Measurements from ENCODE around the gene TOP3B. TPM values are rescaled to one million over a fixed set of nuclear protein-coding genes. Genes with fewer than 3 reads are reported as not detected.

TOP3B gene
- total RNA-seq, 1 experiment from 2014 or later, result 29.3 TPM

DNA sequence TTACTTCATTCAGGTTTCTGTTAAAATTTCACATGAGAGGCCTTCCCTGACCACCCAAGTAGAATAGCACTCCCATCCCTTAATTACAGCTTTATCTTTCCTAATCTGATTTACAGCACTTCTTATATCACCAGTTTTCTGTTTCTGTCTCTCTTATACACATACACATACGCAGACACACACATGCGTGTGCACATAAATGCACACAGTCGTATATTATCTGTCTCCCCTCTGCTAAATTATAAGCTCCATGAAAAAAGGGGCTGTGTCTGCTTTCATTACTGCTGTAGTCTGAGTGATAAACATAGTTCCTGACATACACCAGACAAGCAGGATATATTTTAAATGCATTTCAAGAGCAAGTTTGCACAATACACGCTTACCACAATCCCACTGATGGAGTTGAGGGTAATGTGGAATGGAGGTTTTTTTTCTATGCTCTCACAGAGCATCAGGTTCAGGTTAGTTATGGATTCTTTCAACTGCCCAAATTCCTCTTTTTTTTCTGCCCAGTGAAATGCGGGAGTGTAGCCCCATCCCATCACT is 13.7 kb upstream of the TOP3B start:
- DNase-seq (ENCODE audit: unreplicated experiment), result no peak
- Mint-ChIP-seq H3K27ac (ENCODE audit: low read depth, unreplicated experiment) (no peak overlapping the region), H3K4me3 (ENCODE audit: unreplicated experiment) (no peak overlapping the region), H3K36me3 (ENCODE audit: insufficient read depth, unreplicated experiment) (no peaks in the 10 kb centered on the region), H3K27me3 (ENCODE audit: insufficient read depth, unreplicated experiment) (peaks cover 40% of the 10 kb centered on the region), H3K9me3 (ENCODE audit: unreplicated experiment) (no peaks in the 10 kb centered on the region), H3K4me1 (ENCODE audit: insufficient read depth, unreplicated experiment) (no peaks in the 10 kb centered on the region)
- TF ChIP-seq, protein P1, sequence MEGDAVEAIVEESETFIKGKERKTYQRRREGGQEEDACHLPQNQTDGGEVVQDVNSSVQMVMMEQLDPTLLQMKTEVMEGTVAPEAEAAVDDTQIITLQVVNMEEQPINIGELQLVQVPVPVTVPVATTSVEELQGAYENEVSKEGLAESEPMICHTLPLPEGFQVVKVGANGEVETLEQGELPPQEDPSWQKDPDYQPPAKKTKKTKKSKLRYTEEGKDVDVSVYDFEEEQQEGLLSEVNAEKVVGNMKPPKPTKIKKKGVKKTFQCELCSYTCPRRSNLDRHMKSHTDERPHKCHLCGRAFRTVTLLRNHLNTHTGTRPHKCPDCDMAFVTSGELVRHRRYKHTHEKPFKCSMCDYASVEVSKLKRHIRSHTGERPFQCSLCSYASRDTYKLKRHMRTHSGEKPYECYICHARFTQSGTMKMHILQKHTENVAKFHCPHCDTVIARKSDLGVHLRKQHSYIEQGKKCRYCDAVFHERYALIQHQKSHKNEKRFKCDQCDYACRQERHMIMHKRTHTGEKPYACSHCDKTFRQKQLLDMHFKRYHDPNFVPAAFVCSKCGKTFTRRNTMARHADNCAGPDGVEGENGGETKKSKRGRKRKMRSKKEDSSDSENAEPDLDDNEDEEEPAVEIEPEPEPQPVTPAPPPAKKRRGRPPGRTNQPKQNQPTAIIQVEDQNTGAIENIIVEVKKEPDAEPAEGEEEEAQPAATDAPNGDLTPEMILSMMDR (IDR thresholded peaks at IDR 0.05; ENCODE audit: unreplicated experiment), result no peak
- ChIA-PET CTCF (interaction anchor here (0.6 to 0.7 kb wide), 2 partner anchors 11 to 24 kb away, joined by 3 to 4 read pairs; no protein-coding TSS in a partner anchor), POLR2A (interaction anchor here (0.9 to 1.7 kb wide), 2 partner anchors 11 to 14 kb away, joined by 3 to 5 read pairs; partner anchors contain the start of gene TOP3B)
- intact Hi-C loops (cut with micrococcal nuclease), result no loop called here
- BruUV-seq (replicated peaks), result no TSS peak

DNA sequence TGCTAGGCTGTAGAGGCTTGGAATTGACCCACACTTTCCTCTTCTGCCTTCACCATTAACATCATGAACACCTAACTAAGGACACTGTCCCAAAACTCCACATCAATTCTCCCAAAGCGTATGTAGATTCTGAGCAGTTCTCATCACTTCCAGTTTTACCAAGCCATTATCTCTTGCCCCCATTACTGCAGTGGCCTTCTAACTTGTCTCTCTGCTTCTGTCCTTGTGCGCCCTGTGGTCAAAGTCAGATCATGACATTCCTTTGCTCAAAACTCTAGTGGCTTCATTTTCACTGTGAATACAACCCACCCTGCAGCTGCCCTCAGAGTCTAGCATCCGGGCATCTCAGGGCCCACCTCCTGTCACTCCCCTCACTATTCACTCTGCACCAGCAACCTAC is 13.1 kb upstream of the TOP3B start:
- BruUV-seq (replicated peaks), result no TSS peak
- ChIA-PET CTCF (no interaction called here), POLR2A (interaction anchor here (1.7 kb wide), 1 partner anchor 13 kb away, joined by 5 read pairs; the partner anchor contains the start of gene TOP3B)
- Mint-ChIP-seq H3K36me3 (ENCODE audit: insufficient read depth, unreplicated experiment) (no peaks in the 10 kb centered on the region), H3K4me3 (ENCODE audit: unreplicated experiment) (no peak overlapping the region), H3K4me1 (ENCODE audit: insufficient read depth, unreplicated experiment) (no peaks in the 10 kb centered on the region), H3K27ac (ENCODE audit: low read depth, unreplicated experiment) (no peak overlapping the region), H3K9me3 (ENCODE audit: unreplicated experiment) (no peaks in the 10 kb centered on the region), H3K27me3 (ENCODE audit: insufficient read depth, unreplicated experiment) (peaks cover 40% of the 10 kb centered on the region)
- TF ChIP-seq, protein P1 (IDR thresholded peaks at IDR 0.05; ENCODE audit: unreplicated experiment), result no peak
- no peak for DNase-seq (ENCODE audit: unreplicated experiment)
- intact Hi-C loops (cut with micrococcal nuclease), result no loop called here

DNA sequence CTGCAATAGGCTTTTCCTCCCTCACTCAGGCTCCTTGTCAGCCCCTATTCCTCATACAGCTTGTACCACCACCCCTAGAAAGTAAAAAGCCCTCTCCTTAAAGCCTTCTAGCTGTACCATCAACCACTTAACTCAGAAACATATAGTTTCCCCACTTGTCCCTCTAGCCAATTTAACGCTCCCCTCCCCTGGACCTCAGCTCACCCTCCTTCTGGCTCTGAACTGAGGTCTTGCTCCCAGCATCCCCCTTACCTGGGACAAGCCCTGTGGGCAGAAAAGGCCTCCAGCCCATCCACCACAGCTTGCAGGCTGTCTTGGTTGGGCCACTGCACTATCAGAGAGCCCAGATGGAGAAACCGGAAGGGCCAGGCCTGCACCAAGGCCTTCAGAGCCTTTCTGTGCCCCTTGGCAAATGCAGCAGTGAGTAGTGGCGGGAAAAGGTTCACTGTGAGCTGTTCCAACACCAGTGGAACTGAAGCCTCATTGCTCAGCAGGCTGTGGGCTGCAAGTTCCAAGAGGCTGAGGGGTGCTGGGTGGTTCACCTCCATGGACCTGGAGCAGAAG is 12.4 kb upstream of the TOP3B start:
- intact Hi-C loops (cut with micrococcal nuclease), result no loop called here
- Mint-ChIP-seq H3K27me3 (ENCODE audit: insufficient read depth, unreplicated experiment) (peaks cover 40% of the 10 kb centered on the region), H3K9me3 (ENCODE audit: unreplicated experiment) (no peaks in the 10 kb centered on the region), H3K27ac (ENCODE audit: low read depth, unreplicated experiment) (no peak overlapping the region), H3K4me3 (ENCODE audit: unreplicated experiment) (no peak overlapping the region), H3K4me1 (ENCODE audit: insufficient read depth, unreplicated experiment) (no peaks in the 10 kb centered on the region), H3K36me3 (ENCODE audit: insufficient read depth, unreplicated experiment) (no peaks in the 10 kb centered on the region)
- BruUV-seq (replicated peaks), result no TSS peak
- TF ChIP-seq, protein P1 (IDR thresholded peaks at IDR 0.05; ENCODE audit: unreplicated experiment), result no peak
- POLR2A ChIA-PET, result no interaction called here
- DNase-seq (ENCODE audit: unreplicated experiment), result no peak
- CTCF ChIA-PET, result interaction anchor here (2.5 kb wide), 1 partner anchor 22 kb away, joined by 5 read pairs; no protein-coding TSS in a partner anchor

DNA sequence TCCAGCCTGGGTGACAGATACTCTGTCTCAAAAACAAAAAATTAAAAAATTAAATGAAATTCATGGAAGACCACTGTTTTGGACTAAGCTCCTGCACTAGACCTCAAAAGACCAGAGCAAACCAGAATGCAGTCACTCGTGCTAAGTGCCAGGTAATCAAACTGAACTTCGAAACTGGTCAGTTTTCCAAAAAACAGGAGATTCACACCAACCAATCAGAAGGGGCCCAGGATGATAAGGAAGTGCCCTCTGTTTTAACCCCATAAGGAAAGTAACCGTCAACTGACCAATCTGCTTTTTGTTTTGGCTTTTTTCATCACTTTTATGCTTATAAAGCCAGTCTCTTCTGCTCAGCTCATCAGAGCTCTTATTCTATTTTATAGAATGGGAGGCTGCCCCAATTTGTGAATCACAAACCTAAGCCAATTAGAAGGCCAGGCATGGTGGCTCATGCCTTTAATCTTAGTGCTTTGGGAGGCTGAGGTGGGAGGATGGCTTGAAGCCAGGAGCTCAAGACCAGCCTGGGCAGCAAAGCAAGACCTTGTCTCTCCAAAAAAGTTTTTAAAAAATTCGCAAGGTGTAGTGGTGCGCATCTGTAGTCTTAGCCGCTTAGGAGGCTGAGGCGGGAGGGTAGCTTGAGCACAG is 10.1 kb upstream of the TOP3B start:
- no TSS peak for BruUV-seq (replicated peaks)
- no peak for DNase-seq (ENCODE audit: unreplicated experiment)
- ChIA-PET CTCF (interaction anchor here (1.2 to 2.5 kb wide), 2 partner anchors 11 to 20 kb away, joined by 4 to 5 read pairs; partner anchors contain the start of gene TOP3B), POLR2A (interaction anchor here (1.1 kb wide), 1 partner anchor 10 kb away, joined by 3 read pairs; the partner anchor contains the start of gene TOP3B)
- intact Hi-C loops (cut with micrococcal nuclease), result no loop called here
- peaks cover 19% of the 10 kb centered on the region for H3K27me3 Mint-ChIP-seq (ENCODE audit: insufficient read depth, unreplicated experiment)
- TF ChIP-seq, protein P1 (IDR thresholded peaks at IDR 0.05; ENCODE audit: unreplicated experiment), result no peak
- H3K9me3 Mint-ChIP-seq (ENCODE audit: unreplicated experiment), result no peaks in the 10 kb centered on the region
- no peak overlapping the region for H3K27ac Mint-ChIP-seq (ENCODE audit: low read depth, unreplicated experiment)
- no peaks in the 10 kb centered on the region for H3K36me3 Mint-ChIP-seq (ENCODE audit: insufficient read depth, unreplicated experiment)
- H3K4me3 Mint-ChIP-seq (ENCODE audit: unreplicated experiment), result no peak overlapping the region
- H3K4me1 Mint-ChIP-seq (ENCODE audit: insufficient read depth, unreplicated experiment), result no peaks in the 10 kb centered on the region

Data from MCF 10A (cell line).